GM18909 (cell line): Measurements from ENCODE around the gene THSD7B.
A peak's percentile ranks its signal among the peaks of the same experiment; 100 is the strongest.
"Not testable (repeated sequence)": the region's sequence is repeated elsewhere in the genome, so short reads cannot be mapped to it uniquely, and the experiment has no call there.

Experiments
- ATAC-seq: cut with Tn5 transposase; IDR thresholded peaks from one replicate; pipeline ENCODE4 v1.9.1; 2021; ENCODE audit warnings: mild to moderate bottlenecking; ENCODE audit not compliant: unreplicated experiment, poor library complexity

Gene THSD7B

DNA sequence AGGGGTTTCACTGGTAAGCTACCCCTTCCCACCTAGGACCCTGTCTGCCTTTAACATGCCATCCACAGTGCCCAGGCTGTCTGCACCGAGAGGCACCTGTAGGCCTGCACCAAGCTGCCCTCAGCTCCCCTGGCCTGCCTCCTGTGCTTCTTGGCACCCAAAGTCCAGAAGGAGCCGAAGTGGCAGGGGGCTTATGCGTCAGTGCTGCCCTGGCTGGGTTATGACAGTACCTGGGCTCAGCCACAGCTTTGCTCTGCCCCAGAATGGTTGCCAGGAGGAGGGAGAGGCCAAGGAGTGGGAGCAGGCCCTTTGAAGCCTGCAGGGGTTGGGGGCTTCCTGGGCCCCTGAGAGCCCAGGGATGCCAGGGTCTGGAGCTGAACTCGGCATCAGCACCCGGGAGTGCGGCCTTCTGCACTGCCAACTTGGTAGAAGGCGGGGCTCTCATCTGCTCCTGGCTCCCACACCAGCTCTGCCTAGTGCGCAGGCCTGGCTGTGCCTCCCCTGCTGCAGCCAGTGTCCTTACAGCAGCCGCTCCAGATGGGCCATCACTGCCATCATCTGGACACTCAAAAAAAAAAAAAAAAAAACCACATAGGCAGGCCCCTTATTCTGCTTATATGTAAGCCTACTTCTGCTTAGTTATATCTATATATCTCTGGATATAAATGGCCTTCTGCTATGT, 155.4 kb downstream of the THSD7B start:
- ATAC-seq = no peak

DNA sequence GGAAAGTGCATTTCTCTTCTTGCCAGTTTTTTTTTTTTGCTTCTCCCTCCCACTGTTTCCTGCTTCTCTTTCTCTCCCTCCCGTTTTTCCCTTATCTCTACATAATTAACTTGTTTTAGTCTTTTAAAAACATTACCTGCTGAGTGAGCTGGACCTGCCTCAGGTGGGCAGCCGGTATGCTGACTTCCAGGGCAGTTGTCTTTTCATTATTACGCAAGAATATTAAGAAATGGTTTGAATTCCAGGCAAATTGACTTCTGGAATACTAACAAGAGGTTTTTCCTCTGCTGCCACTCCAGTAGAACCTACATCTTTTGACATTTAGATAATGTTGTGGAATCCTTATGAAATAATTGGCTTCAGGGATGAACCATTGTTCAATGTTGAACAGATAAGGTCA, 161.8 kb downstream of the THSD7B start:
- ATAC-seq = no peak

DNA sequence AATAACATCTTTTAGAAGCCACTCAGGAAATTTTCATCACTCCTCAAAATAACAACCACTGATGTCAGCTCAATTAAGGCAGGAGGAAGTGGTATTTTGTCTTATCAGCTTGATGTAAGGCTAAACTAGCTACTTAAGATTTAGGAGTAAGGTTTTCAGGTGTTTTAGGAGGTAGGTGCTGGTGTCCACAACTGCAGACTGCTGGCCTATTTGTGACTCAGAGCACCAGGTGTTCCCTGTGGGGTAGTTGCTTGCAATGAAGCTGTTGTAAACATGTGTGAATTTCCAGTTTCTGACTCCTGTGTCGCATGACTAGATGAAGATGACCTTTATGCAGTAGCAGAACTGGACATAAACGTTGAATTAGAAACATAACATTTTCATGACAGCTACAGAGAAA, 164.2 kb downstream of the THSD7B start:
- no peak for ATAC-seq

DNA sequence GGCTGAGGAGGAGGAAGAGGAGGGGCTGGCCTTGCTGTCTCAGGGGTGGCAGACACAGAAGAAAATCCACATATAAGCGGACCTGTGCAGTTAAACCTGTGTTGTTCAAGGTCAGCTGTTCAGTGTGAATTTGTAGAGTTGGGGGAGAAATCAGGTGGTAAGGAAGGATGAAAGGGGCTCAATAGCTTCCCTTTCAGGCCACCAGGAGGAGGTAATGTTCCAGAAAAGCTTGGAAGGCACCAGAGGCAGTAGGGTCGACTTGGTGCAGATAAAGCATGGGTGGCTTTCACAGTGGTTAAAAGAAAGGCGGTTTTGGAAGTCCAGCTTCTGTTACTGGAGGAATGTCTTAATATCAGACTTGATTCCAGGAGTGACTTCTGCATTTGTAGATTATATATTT, 167.4 kb downstream of the THSD7B start:
- peak; percentile 60 for ATAC-seq

DNA sequence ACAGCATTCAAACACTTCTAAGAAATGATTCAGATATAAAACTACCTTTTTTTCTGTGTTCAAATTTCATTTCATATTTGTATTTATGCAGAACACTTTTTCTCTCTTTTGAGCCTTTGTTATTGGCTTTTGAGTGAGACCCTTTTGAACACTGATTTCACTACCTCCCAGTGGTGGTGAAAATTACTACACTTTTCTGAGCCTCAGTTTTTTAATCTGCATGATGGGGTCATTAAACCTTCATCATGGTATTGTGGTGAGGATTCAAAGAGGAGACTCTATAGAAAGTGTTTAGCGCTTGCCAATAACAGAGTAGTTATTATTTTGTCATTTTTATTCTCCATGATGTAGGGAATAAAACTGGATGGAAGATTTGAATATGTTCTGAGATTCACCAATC, 169.8 kb downstream of the THSD7B start:
- ATAC-seq = no peak

DNA sequence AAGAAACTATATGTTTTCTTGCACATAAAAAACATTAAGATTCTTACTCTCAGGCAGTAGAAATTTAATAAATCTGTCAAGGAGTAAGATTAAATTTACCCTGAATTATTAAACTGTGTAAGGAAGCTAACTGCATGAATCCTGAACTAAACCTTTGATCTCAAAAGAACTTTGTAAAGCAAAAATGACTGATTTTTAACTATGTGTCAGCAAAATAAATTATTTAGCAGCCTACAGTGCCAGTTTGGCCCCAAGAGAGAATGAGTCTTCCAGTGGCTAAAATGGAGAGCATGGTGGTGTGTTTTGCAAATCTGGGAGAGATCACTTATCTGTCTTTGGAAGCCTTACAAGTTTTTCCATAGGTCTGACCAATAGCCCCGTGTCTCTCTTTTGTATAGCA, 190.7 kb downstream of the THSD7B start:
- ATAC-seq = no peak

DNA sequence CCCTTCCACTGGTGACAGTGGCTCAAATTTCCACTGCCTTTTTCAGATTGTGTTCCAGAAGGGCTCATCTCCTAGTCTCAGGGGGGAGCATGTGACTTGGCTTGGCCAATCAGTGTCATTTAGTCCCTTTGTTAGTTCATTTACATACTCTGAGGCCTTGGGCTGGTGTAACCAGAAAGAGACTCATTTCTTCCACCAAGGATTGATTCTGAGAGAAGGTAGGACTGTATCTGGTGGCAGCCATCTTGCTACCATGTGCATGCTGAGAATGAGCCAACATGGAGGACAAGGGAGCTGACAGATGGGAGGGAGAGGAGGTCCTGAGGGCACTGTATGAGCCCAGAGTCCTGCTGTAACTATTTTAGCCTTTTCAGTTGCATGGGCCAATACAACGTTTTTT, 191.7 kb downstream of the THSD7B start:
- ATAC-seq = no peak

DNA sequence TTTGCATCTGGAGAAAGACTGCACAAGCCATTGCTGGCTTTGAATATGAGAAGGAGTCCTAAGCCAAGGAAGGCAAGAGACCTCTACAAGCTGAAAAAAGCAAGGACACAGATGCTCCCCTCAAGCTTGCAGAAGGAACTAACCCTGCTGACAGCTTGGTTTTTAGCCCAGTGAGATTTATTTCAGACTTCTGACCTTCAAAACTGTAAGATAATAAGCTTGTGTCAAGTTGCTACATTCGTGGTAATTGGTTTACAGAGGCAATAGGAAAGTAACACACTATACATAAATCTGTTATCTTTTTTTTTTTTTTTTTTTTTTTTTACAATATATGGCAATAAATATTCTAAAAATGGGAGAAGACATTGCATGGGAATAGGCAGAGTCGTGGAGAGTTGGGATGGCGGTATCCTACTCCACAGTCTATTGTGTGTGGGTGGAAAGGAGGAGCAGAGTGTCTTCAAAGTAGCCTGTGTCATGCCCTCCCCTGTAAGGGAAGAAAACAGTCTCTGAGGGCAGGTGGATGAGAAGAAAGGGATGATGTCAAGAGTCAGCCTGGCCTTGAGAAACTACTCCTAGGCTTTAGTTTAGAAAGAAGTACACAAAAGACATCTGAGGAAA, 196.9 kb downstream of the THSD7B start:
- no peak for ATAC-seq

DNA sequence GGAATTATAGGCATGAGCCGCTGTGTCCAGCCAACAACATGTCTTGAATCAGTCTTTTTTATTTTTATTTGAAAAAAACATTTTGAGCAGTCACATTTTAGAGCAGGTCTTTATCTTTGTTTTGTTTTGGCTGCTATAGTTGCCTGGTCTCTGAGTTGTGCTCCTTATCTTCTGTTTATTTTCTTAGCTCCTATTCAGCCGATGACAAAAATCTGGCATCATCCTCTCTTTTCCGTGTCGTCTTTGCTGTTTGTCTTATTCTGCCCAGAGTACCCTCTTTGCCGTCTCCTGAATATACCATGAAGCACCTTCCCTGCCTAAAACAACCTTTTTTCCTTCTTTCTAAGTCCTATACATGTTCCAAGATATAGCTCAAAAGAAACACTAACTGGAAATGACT, 201.1 kb downstream of the THSD7B start:
- no peak for ATAC-seq

DNA sequence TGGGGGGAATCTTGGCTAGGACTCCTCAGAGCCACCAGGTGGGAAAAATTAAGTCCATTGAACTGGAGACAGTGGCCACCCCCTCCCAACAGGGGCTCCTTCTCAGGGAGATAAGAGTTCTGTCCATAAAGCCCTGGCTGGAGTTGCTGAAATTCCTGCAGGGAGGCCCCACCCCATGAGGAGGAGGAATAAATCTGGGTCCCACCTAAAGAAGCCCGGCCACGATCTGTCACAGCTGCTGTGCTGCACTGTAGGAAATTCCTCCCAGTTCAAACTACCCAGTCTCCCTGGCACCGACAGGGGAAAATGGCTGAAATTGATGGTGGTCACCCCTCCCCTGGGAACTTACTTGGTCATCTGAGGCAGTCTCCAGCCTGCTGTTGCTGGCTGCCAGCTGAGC, 215.0 kb downstream of the THSD7B start:
- ATAC-seq = no peak

DNA sequence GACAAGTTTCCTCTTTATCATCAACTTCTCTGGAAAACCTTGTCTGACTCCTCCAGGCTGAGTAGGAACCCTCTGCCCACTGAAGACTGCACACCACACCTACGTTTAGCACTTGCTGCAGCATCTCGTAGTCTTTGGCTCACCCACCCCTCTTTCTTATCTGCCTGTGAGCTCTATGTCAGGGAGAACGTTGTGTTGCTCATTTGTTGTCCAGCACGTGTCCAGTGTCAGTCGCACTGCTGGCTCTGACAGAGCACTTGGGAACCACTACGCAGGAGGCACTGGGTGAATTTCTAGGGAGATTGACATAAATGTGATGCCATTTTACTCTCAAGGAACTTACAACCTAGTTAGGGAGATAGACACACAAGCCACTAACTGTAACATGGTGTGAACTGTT, 216.3 kb downstream of the THSD7B start:
- not testable (repeated sequence) for ATAC-seq

DNA sequence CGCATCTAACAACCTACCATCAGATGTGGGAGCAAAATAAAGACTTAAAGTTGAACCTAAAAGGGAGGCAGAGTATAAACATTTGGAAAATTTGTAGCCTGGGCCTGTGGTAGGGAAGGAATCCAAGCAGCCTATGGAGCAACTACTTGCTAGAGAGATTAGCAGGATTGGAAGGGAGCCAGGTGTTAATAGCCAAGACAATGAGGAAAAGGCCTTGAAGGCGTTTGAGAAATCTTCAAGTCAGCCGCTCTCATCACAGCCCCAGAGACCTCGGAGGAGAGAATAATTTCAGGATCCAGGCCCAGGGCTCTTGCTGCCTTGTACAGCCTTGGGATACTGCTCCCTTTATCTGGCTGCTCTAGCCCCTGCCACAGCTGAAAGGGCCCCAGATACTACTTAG, 219.7 kb downstream of the THSD7B start:
- no peak for ATAC-seq

DNA sequence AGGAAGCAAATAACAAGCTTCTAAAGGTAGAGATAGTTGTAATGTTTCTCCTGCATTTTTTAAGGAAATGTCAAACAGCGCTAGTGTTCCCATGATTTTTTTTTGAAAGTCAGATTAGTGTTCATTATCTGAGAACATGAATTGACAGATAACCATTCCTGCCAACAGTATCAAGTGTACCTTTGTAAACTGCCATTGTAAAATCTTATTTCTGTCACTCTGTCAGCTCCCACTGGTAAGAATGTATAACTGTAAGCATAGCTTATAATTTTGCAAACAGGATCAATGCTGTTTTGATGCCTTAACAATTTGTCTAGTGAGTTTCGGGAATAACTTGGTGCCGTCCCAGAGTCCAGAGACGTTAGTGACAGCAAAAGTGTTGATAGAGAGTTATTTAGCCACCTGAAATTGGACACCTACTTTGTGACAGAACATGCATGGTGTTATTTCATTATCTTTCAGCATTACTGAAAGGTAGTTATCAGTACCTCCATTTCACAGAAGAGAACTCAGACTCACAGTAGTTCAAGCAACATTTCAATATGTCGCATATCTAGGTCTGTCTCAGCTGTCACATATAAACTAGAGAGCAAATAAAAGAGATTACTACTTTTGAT, 221.4 kb downstream of the THSD7B start:
- ATAC-seq = no peak

DNA sequence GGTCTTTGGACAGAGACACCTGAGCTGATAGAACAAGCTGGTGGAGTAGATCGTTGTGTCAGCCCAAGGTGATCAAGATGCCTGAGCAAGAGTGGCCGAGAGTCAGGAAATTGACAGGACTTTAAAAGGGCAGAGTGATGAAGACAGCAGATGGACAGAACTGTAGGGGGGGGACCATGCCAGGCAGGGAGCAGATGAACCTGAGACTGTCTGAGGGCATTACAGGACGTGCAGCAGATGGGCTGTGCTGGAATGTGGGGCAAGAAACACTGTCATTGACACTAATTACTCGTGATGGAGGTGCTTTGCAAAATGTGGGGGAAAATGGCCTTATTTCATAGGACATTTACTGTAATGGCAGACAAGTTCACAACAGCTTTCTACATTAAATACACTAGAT, 225.0 kb downstream of the THSD7B start:
- ATAC-seq = no peak

DNA sequence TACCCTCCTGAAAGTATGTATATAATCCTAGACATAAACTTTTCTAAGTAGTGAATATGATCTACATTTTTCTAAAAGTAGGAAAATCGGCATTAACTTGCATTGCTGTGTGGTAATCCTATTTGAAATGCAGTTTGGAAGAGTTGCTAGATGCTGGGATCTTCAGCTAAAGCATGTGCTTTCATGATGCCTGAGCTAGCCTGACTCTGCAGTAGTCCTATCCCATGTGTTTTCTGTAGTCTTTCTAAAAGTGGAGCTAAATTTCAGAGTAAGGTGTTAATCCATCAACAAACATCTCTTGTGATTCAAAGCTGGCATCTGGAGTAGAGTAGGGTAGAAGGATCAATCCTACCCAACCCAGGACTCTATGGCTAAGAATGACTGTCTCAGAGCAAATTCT, 229.4 kb downstream of the THSD7B start:
- no peak for ATAC-seq

DNA sequence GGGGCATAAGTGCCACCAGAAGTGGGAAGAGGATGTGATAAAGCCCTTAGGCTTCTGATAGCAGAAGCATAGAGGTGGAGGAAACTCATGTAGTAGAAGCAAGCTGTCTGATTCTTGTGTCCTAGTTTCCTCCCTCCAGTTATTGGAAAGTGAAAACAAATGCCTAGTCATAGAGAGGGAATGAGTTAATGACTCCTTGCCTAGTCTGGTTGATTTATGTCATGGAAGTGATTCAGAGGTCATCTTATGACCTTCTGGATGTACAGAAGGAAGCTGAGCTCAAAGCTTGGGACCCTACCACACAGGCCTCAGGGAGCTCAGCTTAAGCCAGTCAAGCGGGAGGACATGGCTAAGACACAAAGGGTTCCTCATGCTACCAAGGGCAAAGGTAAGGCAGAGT, 232.2 kb downstream of the THSD7B start:
- ATAC-seq = no peak

DNA sequence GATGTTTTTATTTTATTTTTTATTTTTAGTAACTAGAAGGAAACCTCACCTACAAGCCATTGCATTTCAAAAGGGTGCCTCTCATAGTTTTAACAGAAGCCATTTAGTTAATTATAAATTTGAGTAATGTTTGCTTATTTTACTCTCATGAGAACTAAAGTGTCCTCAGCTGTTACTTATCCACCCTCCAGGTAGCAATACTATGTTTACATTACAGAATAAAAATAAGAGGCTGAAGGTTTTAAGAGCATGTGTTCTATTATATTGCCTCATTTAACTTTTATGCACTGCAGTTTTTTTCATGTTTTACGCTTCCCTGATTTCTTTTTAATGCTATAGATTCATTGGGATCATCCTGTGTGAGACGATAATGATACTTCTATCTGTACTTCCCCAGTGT, 235.5 kb downstream of the THSD7B start:
- ATAC-seq = no peak

DNA sequence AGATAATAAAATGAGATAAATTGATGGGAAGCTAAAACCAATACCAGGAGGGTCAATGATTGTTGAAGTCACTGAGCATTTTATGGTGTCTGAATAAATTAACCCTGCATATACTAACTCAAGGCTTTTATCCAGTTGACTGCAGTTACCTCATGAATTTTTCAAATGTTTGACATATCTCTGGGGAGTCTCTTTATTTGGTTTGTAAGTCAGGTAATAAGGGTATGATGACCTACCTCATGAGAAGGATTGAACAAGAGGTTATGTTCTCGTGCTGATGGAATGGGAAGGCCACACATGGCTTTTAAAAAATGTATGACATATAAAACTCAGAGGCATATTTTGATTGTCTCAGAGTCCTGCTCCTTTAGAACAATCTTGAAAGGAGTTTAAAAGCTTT, 237.6 kb downstream of the THSD7B start:
- no peak for ATAC-seq

DNA sequence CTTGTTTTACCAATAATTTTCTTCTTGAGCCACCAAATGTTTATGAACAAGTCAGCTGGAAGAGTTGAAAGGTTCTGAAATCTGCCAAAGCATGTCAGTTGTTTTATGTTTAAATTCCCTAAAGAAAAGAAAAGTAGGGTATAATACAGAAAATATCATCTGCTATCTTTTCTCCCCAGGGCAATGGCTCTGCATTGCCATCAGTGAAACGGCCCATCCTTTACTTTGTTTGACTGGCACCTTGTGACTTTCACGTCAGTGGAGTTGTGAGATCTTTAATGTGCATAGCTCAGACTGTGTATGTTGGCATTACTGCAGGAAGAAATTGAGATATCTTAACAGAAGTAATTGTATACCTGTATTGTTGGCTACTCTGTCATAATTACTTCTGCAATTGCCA, 239.9 kb downstream of the THSD7B start:
- no peak for ATAC-seq

DNA sequence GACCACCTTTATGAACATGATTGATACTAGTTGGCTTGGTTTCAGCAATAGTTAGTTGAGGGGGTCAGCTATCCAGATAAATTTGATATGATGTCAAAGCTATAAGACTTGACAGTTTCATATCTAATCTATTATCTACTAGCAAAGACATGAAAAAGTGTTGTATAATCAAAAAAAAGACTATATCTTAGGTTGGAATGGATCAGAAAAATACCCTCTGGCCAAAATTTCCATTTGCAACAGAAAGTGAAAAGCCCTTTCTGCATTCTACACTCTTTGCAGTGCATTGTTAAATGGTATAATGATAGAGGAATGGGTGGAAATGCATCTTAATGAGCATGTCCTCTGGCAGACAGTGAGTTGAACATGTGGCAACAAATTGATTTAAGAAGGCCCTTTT, 242.6 kb downstream of the THSD7B start:
- ATAC-seq = no peak

DNA sequence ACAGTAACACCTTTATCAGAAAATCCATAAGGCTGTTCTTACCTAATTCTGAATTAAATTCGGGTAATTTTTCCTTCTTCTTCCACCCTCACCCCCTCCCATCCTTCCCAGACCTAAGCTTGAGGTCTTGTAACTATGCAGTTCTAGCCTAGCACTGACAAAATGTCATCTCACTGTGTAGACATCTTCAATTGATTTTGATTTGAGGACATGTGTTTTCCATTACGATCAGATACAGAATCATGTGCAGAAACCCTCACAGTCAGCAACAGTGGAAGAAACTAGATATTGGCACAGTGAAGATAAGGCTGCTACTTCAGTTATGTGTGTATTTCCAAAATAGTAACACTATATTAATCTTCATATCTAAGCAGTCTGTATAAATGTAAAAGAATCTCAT, 244.6 kb downstream of the THSD7B start:
- ATAC-seq = no peak
